Thoracic aorta (tissue), 2 donors: ENCODE measurements around the gene NKAIN2. TPM values are rescaled to one million over a fixed set of nuclear protein-coding genes. Genes with fewer than 3 reads are reported as not detected.

Experiments
- ATAC-seq: fragments of 150-250 bp; one replicate; pipeline ENCODE4 v1.8.0; 2017; ENCODE audit warnings: low read depth; ENCODE audit not compliant: insufficient number of reproducible peaks, low FRiP score
- DNase-seq: peaks from one replicate; pipeline ENCODE4 v3.0.0-alpha.2; 2020; ENCODE audit warnings: low spot score
- H3K27ac ChIP-seq, 2 donors: fragments of 200-600 bp; sonication (generic); 1 replicate in 1 of 2; 2 replicates in 1 of 2; pipeline ENCODE4 v1.5.1; 2016; ENCODE audit warnings: mild to moderate bottlenecking in 2 of 2, moderate library complexity in 2 of 2
- H3K27me3 ChIP-seq: fragments of 200-600 bp; sonication (generic); replicated peaks from 2 replicates; pipeline ENCODE4 v1.6.0; 2016; ENCODE audit warnings: mild to moderate bottlenecking; ENCODE audit not compliant: insufficient read depth
- H3K36me3 ChIP-seq: fragments of 200-600 bp; sonication (generic); one replicate; pipeline ENCODE4 v1.5.1; 2016
- H3K4me1 ChIP-seq, 2 donors: fragments of 200-600 bp; sonication (generic); 1 replicate in 1 of 2; 2 replicates in 1 of 2; pipeline versions ENCODE4 v1.5.1 to v1.6.0; 2016; ENCODE audit warnings: low read depth in 2 of 2, mild to moderate bottlenecking in 1 of 2; ENCODE audit not compliant: control insufficient read depth in 1 of 2
- H3K4me3 ChIP-seq: fragments of 200-600 bp; sonication (generic); 2 replicates; pipeline ENCODE4 v1.5.1; 2016; ENCODE audit warnings: mild to moderate bottlenecking
- H3K9me3 ChIP-seq: fragments of 200-600 bp; sonication (generic); 2 replicates; pipeline ENCODE4 v1.5.1; 2016
- CTCF ChIP-seq: fragments of 200-600 bp; sonication (generic); IDR thresholded peaks from one replicate; pipeline ENCODE4 v1.5.1; 2019; ENCODE audit warnings: antibody characterized with exemption
- total RNA-seq, 2 donors: library from RNA; depleted of rRNA; stranded (reverse); fragments of >200 nt; gene quantifications; one replicate each; pipeline versions ENCODE4 v1.1.0 to v1.2.3, GENCODE V29; 2016

The NKAIN2 gene
- total RNA-seq, 2 donors from 2014 or later = 0.28 TPM; not detected in 1

DNA sequence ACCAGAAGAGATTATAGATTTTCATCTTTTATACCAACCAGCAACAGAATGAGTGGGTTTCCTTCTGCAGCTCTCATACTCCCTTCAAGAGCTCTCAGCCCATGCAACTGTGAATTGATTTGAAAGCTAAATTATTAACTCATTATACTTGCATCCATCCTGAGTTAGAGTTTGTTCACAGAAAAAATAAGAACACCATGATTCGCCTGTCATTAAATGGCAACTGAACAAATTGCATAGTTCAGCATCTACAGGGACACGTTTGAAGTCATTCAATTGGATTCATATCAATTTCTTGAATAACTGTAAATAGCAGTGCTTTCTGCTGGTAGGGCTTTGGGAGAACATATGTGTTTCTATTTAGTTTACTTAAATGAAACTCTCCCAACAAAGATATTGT, 65.7 kb downstream of the NKAIN2 start:
- no peak overlapping the region for H3K27ac ChIP-seq
- no peaks in the 10 kb centered on the region for H3K36me3 ChIP-seq
- ATAC-seq (no peak), DNase-seq (no peak)
- H3K9me3 ChIP-seq = no peaks in the 10 kb centered on the region
- no peaks in the 10 kb centered on the region for H3K4me1 ChIP-seq
- H3K27me3 ChIP-seq = no peaks in the 10 kb centered on the region
- no peak overlapping the region for H3K4me3 ChIP-seq
- no peak for TF ChIP-seq CTCF

GRCh38 chr6:123873974-123874373, 70.3 kb downstream of the NKAIN2 start:
- no peak for ATAC-seq
- TF ChIP-seq CTCF = no peak
- no peak overlapping the region for H3K4me3 ChIP-seq
- no peaks in the 10 kb centered on the region for H3K9me3 ChIP-seq
- H3K27me3 ChIP-seq = no peaks in the 10 kb centered on the region
- no peak overlapping the region for H3K27ac ChIP-seq
- no peaks in the 10 kb centered on the region for H3K36me3 ChIP-seq
- H3K4me1 ChIP-seq = no peaks in the 10 kb centered on the region
- DNase-seq = no peak

DNA sequence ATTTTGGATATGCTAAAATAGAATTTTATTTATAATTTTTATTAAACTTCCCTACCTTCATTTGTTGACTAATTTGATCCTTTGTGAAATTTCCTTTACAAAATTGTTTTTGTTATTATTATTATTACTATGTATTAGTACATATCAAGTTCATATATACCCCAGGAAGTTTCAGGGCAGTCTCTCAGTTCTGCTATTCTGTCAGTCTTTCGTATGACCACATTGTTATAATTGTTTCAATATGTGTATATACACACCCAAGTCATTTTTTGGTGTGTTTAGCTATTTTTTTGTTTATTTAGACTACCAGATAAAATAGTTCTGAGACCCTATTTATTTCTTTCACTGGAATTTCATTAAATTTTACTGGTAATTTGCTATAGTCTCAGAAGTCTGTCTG, 72.1 kb downstream of the NKAIN2 start:
- TF ChIP-seq CTCF = no peak
- Histone ChIP-seq H3K27me3 (no peaks in the 10 kb centered on the region), H3K27ac (no peak overlapping the region), H3K4me3 (no peak overlapping the region), H3K36me3 (no peaks in the 10 kb centered on the region), H3K4me1 (no peaks in the 10 kb centered on the region), H3K9me3 (no peaks in the 10 kb centered on the region)
- DNase-seq = no peak
- ATAC-seq = no peak

- no peak for ATAC-seq
- no peak for TF ChIP-seq CTCF
- no peak overlapping the region for H3K4me3 ChIP-seq
- DNase-seq = no peak
- no peaks in the 10 kb centered on the region for H3K27me3 ChIP-seq
- no peaks in the 10 kb centered on the region for H3K36me3 ChIP-seq
- no peaks in the 10 kb centered on the region for H3K4me1 ChIP-seq
- no peak overlapping the region for H3K27ac ChIP-seq
- H3K9me3 ChIP-seq = no peaks in the 10 kb centered on the region
These were observed 76.1 kb downstream of the NKAIN2 start for GRCh38 chr6:123879749-123880148.

DNA sequence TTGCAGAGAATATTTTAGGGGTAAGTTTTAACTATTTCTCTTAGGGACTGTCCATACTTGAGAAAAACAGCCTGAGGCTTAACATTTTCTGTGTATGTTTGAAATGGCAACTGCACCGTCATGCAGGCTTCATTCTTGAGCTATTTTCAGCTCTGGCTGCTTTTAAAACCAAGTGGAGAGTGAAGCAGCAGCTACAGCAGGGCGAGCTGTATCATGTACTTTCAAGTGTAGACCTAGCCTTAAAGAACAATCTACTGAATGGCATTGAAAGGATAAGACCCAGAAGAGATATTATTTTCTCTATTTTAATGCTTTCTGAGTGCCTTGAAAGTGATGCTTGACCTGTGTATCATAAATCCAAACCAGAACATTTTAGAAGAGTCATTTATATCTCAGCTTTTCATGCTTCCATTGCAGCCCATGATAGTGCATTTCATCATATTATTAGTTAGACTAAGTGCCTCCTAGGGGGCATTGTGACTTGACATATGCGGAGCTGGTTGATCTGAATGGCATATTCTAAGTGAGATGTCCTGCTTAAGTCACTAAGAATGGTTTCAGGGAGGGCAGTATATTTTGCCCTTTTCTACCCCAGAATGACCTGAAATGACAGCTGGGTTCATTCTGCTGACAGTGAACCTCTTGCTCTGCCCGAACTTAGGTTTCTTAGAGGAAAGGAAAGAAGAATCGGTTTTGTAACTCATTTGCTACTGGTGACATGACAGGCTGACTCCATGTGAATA, 85.3 kb downstream of the NKAIN2 start:
- Histone ChIP-seq H3K27ac (no peak overlapping the region), H3K9me3 (no peaks in the 10 kb centered on the region), H3K27me3 (no peaks in the 10 kb centered on the region), H3K36me3 (no peaks in the 10 kb centered on the region), H3K4me1 (peaks cover 0 to 4% of the 10 kb centered on the region in 2 donors), H3K4me3 (no peak overlapping the region)
- no peak for DNase-seq
- no peak for ATAC-seq
- no peak for TF ChIP-seq CTCF
